ENCODE measurements around the gene HPGDS.
"Not testable (repeated sequence)": the region's sequence is repeated elsewhere in the genome, so short reads cannot be mapped to it uniquely, and the experiment has no call there.

The HPGDS gene

GRCh38 chr4:94345969-94346368, 3.3 kb upstream of the HPGDS start:
- no peak for DNase-seq (ENCODE audit: low read depth, low spot score)
- no peak for TF ChIP-seq CTCF (IDR thresholded peaks at IDR 0.05; ENCODE audit: insufficient read depth, low read length, missing control alignments)
- ChIA-PET POLR2A (no interaction called here), CTCF (no interaction called here)
- H3K4me3 ChIP-seq (ENCODE audit: low read depth, low read length), result no peak overlapping the region

GRCh38 chr4:94345266-94345665, 2.6 kb upstream of the HPGDS start:
- TF ChIP-seq CTCF (IDR thresholded peaks at IDR 0.05; ENCODE audit: insufficient read depth, low read length, missing control alignments), result no peak
- ChIA-PET CTCF (interaction anchor here (1.6 kb wide), 1 partner anchor 61 kb away, joined by 3 read pairs; no protein-coding TSS in a partner anchor), POLR2A (no interaction called here)
- no peak overlapping the region for H3K4me3 ChIP-seq (ENCODE audit: low read depth, low read length)
- DNase-seq (ENCODE audit: low read depth, low spot score), result no peak

GRCh38 chr4:94344457-94344856, 1.8 kb upstream of the HPGDS start:
- CTCF ChIA-PET, result interaction anchor here (1.6 to 1.7 kb wide), 2 partner anchors 11 to 62 kb away, joined by 3 to 6 read pairs; no protein-coding TSS in a partner anchor
- POLR2A ChIA-PET, result no interaction called here
- no peak overlapping the region for H3K4me3 ChIP-seq (ENCODE audit: low read depth, low read length)
- no peak for DNase-seq (ENCODE audit: low read depth, low spot score)
- no peak for TF ChIP-seq CTCF (IDR thresholded peaks at IDR 0.05; ENCODE audit: insufficient read depth, low read length, missing control alignments)

GRCh38 chr4:94341481-94342370, 910 bp downstream of the HPGDS start:
- POLR2A ChIA-PET, result no interaction called here
- CTCF ChIA-PET, result interaction anchor here (0.8 to 1.4 kb wide), 4 partner anchors 9 to 65 kb away, joined by 3 to 6 read pairs (median 3); no protein-coding TSS in a partner anchor
- no peak for DNase-seq (ENCODE audit: low read depth, low spot score)
- no peak overlapping the region for H3K4me3 ChIP-seq (ENCODE audit: low read depth, low read length)
- no peak for TF ChIP-seq CTCF (IDR thresholded peaks at IDR 0.05; ENCODE audit: insufficient read depth, low read length, missing control alignments)

GRCh38 chr4:94339779-94340178, 2.9 kb downstream of the HPGDS start:
- DNase-seq (ENCODE audit: low read depth, low spot score), result no peak
- ChIA-PET POLR2A (no interaction called here), CTCF (no interaction called here)
- no peak overlapping the region for H3K4me3 ChIP-seq (ENCODE audit: low read depth, low read length)
- TF ChIP-seq CTCF (IDR thresholded peaks at IDR 0.05; ENCODE audit: insufficient read depth, low read length, missing control alignments), result no peak

GRCh38 chr4:94338681-94339351, 3.8 kb downstream of the HPGDS start:
- ChIA-PET POLR2A (no interaction called here), CTCF (interaction anchor here (0.6 to 1.2 kb wide), 2 partner anchors 35 to 51 kb away, joined by 3 read pairs; no protein-coding TSS in a partner anchor)
- DNase-seq (ENCODE audit: low read depth, low spot score), result no peak
- H3K4me3 ChIP-seq (ENCODE audit: low read depth, low read length), result no peak overlapping the region
- no peak for TF ChIP-seq CTCF (IDR thresholded peaks at IDR 0.05; ENCODE audit: insufficient read depth, low read length, missing control alignments)

GRCh38 chr4:94336791-94337190, 5.8 kb downstream of the HPGDS start:
- CTCF ChIA-PET, result interaction anchor here (0.9 to 1.1 kb wide), 3 partner anchors 53 to 256 kb away, joined by 3 read pairs; no protein-coding TSS in a partner anchor
- H3K4me3 ChIP-seq (ENCODE audit: low read depth, low read length); POLR2A ChIA-PET; DNase-seq (ENCODE audit: low read depth, low spot score): not testable (repeated sequence)
